ENCODE results near the gene USP31. TPM values are rescaled to one million over a fixed set of nuclear protein-coding genes. Genes with fewer than 3 reads are reported as not detected.

USP31 gene
- total and polyA plus RNA-seq, 2 of the 13 experiments (the other 11 are each of a cell fraction or from before 2014, with no cell fraction given) = 22.5 to 23.3 TPM

GRCh38 chr16:23103603-23104002 lies 45.6 kb downstream of the USP31 start (continued):
- TF ChIP-seq ZNF770 (CRISPR knock-in tag; IDR thresholded peaks at IDR 0.05) (peak; percentile 69), TSC22D2 (CRISPR knock-in tag; IDR thresholded peaks at IDR 0.05; ENCODE audit: borderline replicate concordance) (no peak), ZNF619 (CRISPR knock-in tag; IDR thresholded peaks at IDR 0.05) (no peak), PHB2 (IDR thresholded peaks at IDR 0.05; ENCODE audit: partially characterized antibody) (no peak), ZNF335 (CRISPR knock-in tag; IDR thresholded peaks at IDR 0.05) (no peak), CBFB (CRISPR knock-in tag; IDR thresholded peaks at IDR 0.05) (no peak), FOXC1 (CRISPR knock-in tag; IDR thresholded peaks at IDR 0.05; ENCODE audit: borderline replicate concordance) (0 out of 2 replicates have a peak, but pooled peaks have one; percentile 62), ZMYM2 (CRISPR knock-in tag; IDR thresholded peaks at IDR 0.05) (0 out of 2 replicates have a peak, but pooled peaks have one; percentile 29), ARID2 (CRISPR knock-in tag; IDR thresholded peaks at IDR 0.05; ENCODE audit: borderline replicate concordance) (0 out of 2 replicates have a peak, but pooled peaks have one; percentile 10), HDAC2 (CRISPR knock-in tag; IDR thresholded peaks at IDR 0.05) (no peak), ZXDC (CRISPR knock-in tag; IDR thresholded peaks at IDR 0.05) (no peak), CREB3 (CRISPR knock-in tag; IDR thresholded peaks at IDR 0.05) (no peak), NFKB2 (CRISPR knock-in tag; IDR thresholded peaks at IDR 0.05; ENCODE audit: borderline replicate concordance) (peak; percentile 62; the same call in 1 of the 2 replicates), ZBTB4 (CRISPR knock-in tag; IDR thresholded peaks at IDR 0.05; ENCODE audit: borderline replicate concordance) (0 out of 2 replicates have a peak, but pooled peaks have one; percentile 22), SRF (IDR thresholded peaks at IDR 0.05; ENCODE audit: low read depth, low read length) (no peak), ZNF558 (CRISPR knock-in tag; IDR thresholded peaks at IDR 0.05; ENCODE audit: borderline replicate concordance) (no peak), TBL1XR1 (IDR thresholded peaks at IDR 0.05; ENCODE audit: borderline replicate concordance, low read length, partially characterized antibody) (no peak), AHR (CRISPR knock-in tag; IDR thresholded peaks at IDR 0.05) (no peak)

Measured in HepG2 (cell line).